Measurements from ENCODE around the gene MED16.

- no peak for TF ChIP-seq EZH2phosphoT487 (IDR thresholded peaks at IDR 0.05; ENCODE audit: insufficient read depth, low read depth)
- no peak for TF ChIP-seq EZH2 (IDR thresholded peaks at IDR 0.05; ENCODE audit: insufficient read depth, poor library complexity, severe bottlenecking)
These were observed 58.8 kb downstream of the MED16 start for GRCh38 chr19:834216-834615.
